GM19193 (cell line): ENCODE results near the gene PLRG1.

ENCODE experiments used
- POLR2A ChIP-seq: IDR thresholded peaks from 4 replicates; pipeline ENCODE4 v1.6.1; 2011; ENCODE audit not compliant: insufficient read depth, insufficient read length; ENCODE audit errors: extremely low read depth

The PLRG1 gene

GRCh38 chr4:154579927-154580326 is 29.7 kb upstream of the PLRG1 start:
- no peak for TF ChIP-seq POLR2A

DNA sequence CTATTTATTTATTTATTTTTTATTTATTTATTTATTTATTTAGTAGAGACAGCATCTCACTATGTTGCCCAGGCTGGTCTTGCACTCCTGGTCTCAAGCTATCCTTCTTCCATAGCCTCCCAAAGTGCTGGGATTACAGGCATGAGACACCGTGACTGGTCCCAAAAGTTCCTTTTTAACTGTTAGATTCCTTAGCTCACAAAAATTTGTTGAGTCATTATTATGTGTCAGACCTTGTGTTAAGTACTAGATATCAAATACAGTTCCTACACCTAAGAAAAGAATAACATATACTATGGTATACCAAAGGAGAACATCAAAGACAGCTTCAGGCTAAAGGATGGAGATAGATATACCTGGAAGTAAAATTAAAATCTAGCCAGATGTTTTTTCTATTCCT is 28.7 kb upstream of the PLRG1 start:
- no peak for TF ChIP-seq POLR2A

GRCh38 chr4:154577324-154577723 is 27.1 kb upstream of the PLRG1 start:
- no peak for TF ChIP-seq POLR2A

GRCh38 chr4:154574311-154574710 is 24.1 kb upstream of the PLRG1 start:
- TF ChIP-seq POLR2A = no peak

GRCh38 chr4:154573190-154573870 is 23.1 kb upstream of the PLRG1 start:
- no peak for TF ChIP-seq POLR2A

GRCh38 chr4:154569584-154569983 is 19.4 kb upstream of the PLRG1 start:
- TF ChIP-seq POLR2A = no peak

DNA sequence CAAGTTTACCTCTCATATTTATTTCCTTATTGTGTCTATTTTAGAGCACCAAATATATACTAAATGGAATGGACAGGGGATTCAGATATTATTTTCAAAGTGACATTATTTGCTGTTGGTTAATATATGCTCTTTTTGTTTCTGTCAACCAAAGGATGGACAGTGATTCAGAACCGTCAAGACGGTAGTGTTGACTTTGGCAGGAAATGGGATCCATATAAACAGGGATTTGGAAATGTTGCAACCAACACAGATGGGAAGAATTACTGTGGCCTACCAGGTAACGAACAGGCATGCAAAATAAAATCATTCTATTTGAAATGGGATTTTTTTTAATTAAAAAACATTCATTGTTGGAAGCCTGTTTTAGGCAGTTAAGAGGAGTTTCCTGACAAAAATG is 18.8 kb upstream of the PLRG1 start:
- no peak for TF ChIP-seq POLR2A

DNA sequence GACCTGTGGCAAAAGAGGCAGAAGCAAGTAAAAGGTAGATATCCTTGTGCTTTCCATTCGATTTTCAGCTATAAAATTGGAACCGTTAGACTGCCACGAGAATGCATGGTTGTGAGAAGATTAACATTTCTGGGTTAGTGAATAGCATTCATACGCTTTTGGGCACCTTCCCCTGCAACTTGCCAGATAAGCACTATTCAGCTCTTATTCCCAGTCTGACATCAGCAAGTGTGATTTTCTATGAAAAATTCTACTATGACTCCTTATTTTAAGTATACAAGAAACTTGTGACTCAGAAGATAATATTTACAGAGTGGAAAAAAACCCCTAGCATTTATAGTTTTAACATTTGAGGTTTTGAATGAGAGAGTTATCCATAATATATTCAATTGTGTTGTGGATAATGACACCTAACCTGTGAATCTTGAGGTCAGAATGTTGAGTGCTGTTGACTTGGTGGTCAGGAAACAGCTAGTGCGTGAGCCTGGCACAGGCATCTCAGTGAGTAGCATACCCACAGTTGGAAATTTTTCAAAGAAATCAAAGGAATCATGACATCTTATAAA is 16.5 kb upstream of the PLRG1 start:
- TF ChIP-seq POLR2A = no peak

- TF ChIP-seq POLR2A = no peak
Measured at GRCh38 chr4:154565704-154566103, 15.5 kb upstream of the PLRG1 start.

- no peak for TF ChIP-seq POLR2A
Measured at GRCh38 chr4:154564311-154564710, 14.1 kb upstream of the PLRG1 start.

- no peak for TF ChIP-seq POLR2A
Measured at GRCh38 chr4:154562697-154563254, 12.6 kb upstream of the PLRG1 start, which contains the start of gene FGB. FGB (plus strand) TSS chr4:154563011; CDS start chr4:154563019, 8 bp downstream.

DNA sequence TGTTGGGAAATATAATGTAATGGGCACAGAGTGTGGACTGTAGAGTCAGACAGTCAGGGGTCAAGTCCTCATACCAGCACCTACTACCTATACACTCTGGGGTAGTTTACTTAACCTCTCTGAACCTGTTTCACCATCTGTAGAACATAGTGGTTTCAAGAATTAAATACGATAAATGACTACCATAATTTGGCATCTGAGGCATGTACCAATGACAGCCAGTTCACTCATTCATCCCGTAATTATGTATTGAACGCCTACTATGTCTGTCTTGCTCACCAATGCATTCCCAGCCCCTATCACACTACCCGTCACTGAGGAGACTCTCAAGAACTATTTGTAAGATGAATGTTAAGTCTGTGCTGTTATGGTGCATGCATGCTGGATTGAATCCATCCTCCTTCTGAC is 10.6 kb upstream of the PLRG1 start:
- no peak for TF ChIP-seq POLR2A

- TF ChIP-seq POLR2A = no peak
Measured at GRCh38 chr4:154560419-154560801, 10.2 kb upstream of the PLRG1 start.

- no peak for TF ChIP-seq POLR2A
Measured at GRCh38 chr4:154559494-154560418, 9.6 kb upstream of the PLRG1 start.

GRCh38 chr4:154559141-154559493 is 8.9 kb upstream of the PLRG1 start:
- TF ChIP-seq POLR2A = no peak

DNA sequence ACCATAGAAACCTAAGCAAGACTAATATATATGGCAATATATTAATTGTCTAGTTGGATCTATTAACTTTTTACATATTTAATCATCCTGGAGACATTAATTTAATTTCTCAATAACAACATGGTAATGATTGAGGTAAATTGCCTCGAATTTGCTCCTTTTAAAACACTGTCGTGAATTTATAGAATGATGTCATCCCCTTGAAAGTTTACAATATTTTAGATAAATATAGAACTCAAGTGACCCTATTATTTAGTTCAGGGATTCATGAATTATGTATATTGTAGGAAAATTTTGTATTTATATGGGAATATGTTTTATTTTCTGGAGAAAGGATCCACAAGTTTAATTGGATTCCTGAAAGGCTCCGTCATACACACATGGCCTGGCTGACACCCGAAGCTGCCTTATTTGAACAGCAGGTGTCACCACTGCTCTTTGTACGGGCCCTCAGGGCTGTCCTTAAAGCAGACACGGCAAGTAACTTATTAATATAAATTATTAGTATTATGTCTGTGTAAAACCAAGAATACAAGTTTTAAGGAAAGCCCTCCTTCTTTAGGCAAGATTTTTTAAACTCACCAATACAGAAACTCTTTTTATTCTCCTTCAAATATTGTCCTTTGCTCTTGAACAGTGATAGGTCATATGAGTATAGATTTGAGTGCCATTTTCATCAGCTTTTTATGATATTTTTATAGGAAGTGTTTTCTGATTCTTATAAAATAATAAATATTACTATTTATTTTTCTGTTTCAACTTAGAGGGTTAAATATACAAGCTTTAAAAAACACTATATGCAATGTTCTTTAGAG is 1.9 kb upstream of the PLRG1 start:
- TF ChIP-seq POLR2A = no peak

GRCh38 chr4:154545689-154546088 is 4.5 kb downstream of the PLRG1 start:
- no peak for TF ChIP-seq POLR2A
